NB4 (cell line): ENCODE results near the gene CLEC7A.

Source experiments
- CTCF ChIP-seq: IDR thresholded peaks from one replicate; pipeline ENCODE4 v1.5.1; 2012; ENCODE audit warnings: low read depth, low read length
- POLR2A ChIP-seq: IDR thresholded peaks from 2 replicates; pipeline ENCODE4 v1.6.1; 2011; ENCODE audit warnings: mild to moderate bottlenecking; ENCODE audit not compliant: insufficient read length; ENCODE audit errors: extremely low read depth

- TF ChIP-seq POLR2A, result no peak
- no peak for TF ChIP-seq CTCF
These were observed 60.9 kb downstream of the CLEC7A start for GRCh38 chr12:10069099-10069498.
